ENCODE measurements around the gene PLAA. TPM values are rescaled to one million over a fixed set of nuclear protein-coding genes. Genes with fewer than 3 reads are reported as not detected.

Gene PLAA
- total and polyA plus RNA-seq, 2 experiments from 2014 or later: 22.8 to 33.9 TPM

- WGBS (ENCODE audit: low lambda C conversion rate, missing lambda C conversion rate): 85% methylated on average over 1 of the region's 1 CpG
- TF ChIP-seq EZH2phosphoT487 (IDR thresholded peaks at IDR 0.05; ENCODE audit: low read depth, severe bottlenecking, unreplicated experiment): no peak
- no peak for TF ChIP-seq EZH2 (IDR thresholded peaks at IDR 0.05; ENCODE audit: borderline replicate concordance)
- TF ChIP-seq, protein P1, sequence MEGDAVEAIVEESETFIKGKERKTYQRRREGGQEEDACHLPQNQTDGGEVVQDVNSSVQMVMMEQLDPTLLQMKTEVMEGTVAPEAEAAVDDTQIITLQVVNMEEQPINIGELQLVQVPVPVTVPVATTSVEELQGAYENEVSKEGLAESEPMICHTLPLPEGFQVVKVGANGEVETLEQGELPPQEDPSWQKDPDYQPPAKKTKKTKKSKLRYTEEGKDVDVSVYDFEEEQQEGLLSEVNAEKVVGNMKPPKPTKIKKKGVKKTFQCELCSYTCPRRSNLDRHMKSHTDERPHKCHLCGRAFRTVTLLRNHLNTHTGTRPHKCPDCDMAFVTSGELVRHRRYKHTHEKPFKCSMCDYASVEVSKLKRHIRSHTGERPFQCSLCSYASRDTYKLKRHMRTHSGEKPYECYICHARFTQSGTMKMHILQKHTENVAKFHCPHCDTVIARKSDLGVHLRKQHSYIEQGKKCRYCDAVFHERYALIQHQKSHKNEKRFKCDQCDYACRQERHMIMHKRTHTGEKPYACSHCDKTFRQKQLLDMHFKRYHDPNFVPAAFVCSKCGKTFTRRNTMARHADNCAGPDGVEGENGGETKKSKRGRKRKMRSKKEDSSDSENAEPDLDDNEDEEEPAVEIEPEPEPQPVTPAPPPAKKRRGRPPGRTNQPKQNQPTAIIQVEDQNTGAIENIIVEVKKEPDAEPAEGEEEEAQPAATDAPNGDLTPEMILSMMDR (IDR thresholded peaks at IDR 0.05; ENCODE audit: poor library complexity): no peak
- no peaks in the 10 kb centered on the region for H3K9me2 ChIP-seq (replicated peaks; ENCODE audit: insufficient read depth)
Measured at GRCh38 chr9:26904671-26905070, 42.4 kb downstream of the PLAA start.

DNA sequence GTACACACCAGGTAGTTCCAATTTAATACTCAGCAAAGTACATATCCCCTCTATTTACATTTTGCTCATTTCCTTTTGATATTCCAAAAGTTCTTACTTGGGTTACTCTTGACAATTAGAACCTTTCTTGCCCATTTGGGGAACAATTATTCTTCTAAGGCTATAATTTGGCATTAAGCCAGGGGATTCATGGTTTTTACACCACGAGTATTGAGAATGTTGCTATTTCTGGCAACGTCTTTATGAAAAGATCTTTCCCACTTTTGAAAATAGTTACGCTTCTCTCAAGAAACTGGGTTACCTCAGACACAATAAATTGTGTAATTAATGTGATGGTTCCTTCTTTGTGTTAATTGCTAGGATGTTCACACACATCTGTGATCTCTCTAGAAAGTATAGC is 43.0 kb downstream of the PLAA start:
- H3K9me2 ChIP-seq (replicated peaks; ENCODE audit: insufficient read depth): no peaks in the 10 kb centered on the region
- no peaks in the 10 kb centered on the region for H3K4me1 ChIP-seq (ENCODE audit: insufficient read depth)
- no peaks in the 10 kb centered on the region for H3K79me2 ChIP-seq
- H3K4me3 ChIP-seq: no peak overlapping the region
- no peak overlapping the region for H3K4me2 ChIP-seq
- 94% methylated on average over 3 of the region's 3 CpGs for WGBS (ENCODE audit: low lambda C conversion rate, missing lambda C conversion rate)
- H3K36me3 ChIP-seq (replicated peaks; ENCODE audit: insufficient read depth, low read depth): no peaks in the 10 kb centered on the region
- TF ChIP-seq EZH2phosphoT487 (IDR thresholded peaks at IDR 0.05; ENCODE audit: low read depth, severe bottlenecking, unreplicated experiment) (no peak), EZH2 (IDR thresholded peaks at IDR 0.05; ENCODE audit: borderline replicate concordance) (no peak)
- TF ChIP-seq, protein P1 (IDR thresholded peaks at IDR 0.05; ENCODE audit: poor library complexity): no peak
- H4K20me1 ChIP-seq (ENCODE audit: insufficient read depth, poor library complexity, severe bottlenecking): no peaks in the 10 kb centered on the region
- no peaks in the 10 kb centered on the region for H3K27me3 ChIP-seq
- no peak overlapping the region for H2AFZ ChIP-seq
- H3K9me3 ChIP-seq (ENCODE audit: low read depth): no peaks in the 10 kb centered on the region
- DNase-seq (ENCODE audit: low spot score): no peak
- H3K27ac ChIP-seq: no peak overlapping the region

More at GRCh38 chr9:26904671-26905070, 42.4 kb downstream of the PLAA start:
- no peaks in the 10 kb centered on the region for H3K9me3 ChIP-seq (ENCODE audit: low read depth)
- H3K4me1 ChIP-seq (ENCODE audit: insufficient read depth): no peaks in the 10 kb centered on the region
- no peaks in the 10 kb centered on the region for H3K79me2 ChIP-seq
- H4K20me1 ChIP-seq (ENCODE audit: insufficient read depth, poor library complexity, severe bottlenecking): no peaks in the 10 kb centered on the region
- no peak overlapping the region for H3K4me3 ChIP-seq
- H3K36me3 ChIP-seq (replicated peaks; ENCODE audit: insufficient read depth, low read depth): no peaks in the 10 kb centered on the region
- no peak overlapping the region for H3K27ac ChIP-seq
- H3K27me3 ChIP-seq: no peaks in the 10 kb centered on the region
- no peak for DNase-seq (ENCODE audit: low spot score)
- no peak overlapping the region for H2AFZ ChIP-seq
- no peak overlapping the region for H3K4me2 ChIP-seq

GRCh38 chr9:26893030-26893676 is 53.9 kb downstream of the PLAA start:
- peaks cover 34% of the 10 kb centered on the region for H3K79me2 ChIP-seq
- peak overlapping the region; percentile 10 for H3K4me3 ChIP-seq
- H2AFZ ChIP-seq: peak overlapping the region; percentile 76
- H3K4me1 ChIP-seq (ENCODE audit: insufficient read depth): no peaks in the 10 kb centered on the region
- no peaks in the 10 kb centered on the region for H3K9me3 ChIP-seq (ENCODE audit: low read depth)
- H3K27me3 ChIP-seq: no peaks in the 10 kb centered on the region
- WGBS (ENCODE audit: low lambda C conversion rate, missing lambda C conversion rate): 13% methylated on average over 7 of the region's 7 CpGs
- no peak for TF ChIP-seq EZH2phosphoT487 (IDR thresholded peaks at IDR 0.05; ENCODE audit: low read depth, severe bottlenecking, unreplicated experiment)
- TF ChIP-seq, protein P1 (IDR thresholded peaks at IDR 0.05; ENCODE audit: poor library complexity): no peak
- no peak for TF ChIP-seq EZH2 (IDR thresholded peaks at IDR 0.05; ENCODE audit: borderline replicate concordance)
- no peaks in the 10 kb centered on the region for H3K36me3 ChIP-seq (replicated peaks; ENCODE audit: insufficient read depth, low read depth)
- peak overlapping the region; percentile 75 for H3K4me2 ChIP-seq
- DNase-seq (ENCODE audit: low spot score): no peak
- H3K9me2 ChIP-seq (replicated peaks; ENCODE audit: insufficient read depth): no peaks in the 10 kb centered on the region
- H4K20me1 ChIP-seq (ENCODE audit: insufficient read depth, poor library complexity, severe bottlenecking): no peaks in the 10 kb centered on the region
- H3K27ac ChIP-seq: peak overlapping the region; percentile 97
